A549 (cell line): ENCODE measurements around the gene FKBP2.

Experiments
- BHLHE40 ChIP-seq: IDR thresholded peaks from 2 replicates; pipeline ENCODE4 v1.6.1; 2012; ENCODE audit warnings: low read depth, low read length, inconsistent platforms
- CEBPB ChIP-seq, 2 experiments: fragments of >200 bp in 1 of 2; sonication (Bioruptor Twin) in 1 of 2; formaldehyde crosslinking in 1 of 2; IDR thresholded peaks; 2 replicates each; pipeline ENCODE4 v1.6.1; 2012 to 2016
- EP300 ChIP-seq, 2 experiments: fragments of >200 bp; sonication (Bioruptor Twin); formaldehyde crosslinking; IDR thresholded peaks; 2 replicates in 1 of 2; 3 replicates in 1 of 2; pipeline ENCODE4 v1.6.1; 2016 to 2017
- JUNB ChIP-seq: fragments of >200 bp; sonication (Bioruptor Twin); formaldehyde crosslinking; IDR thresholded peaks from 2 replicates; pipeline ENCODE4 v1.6.1; 2016
- MAZ ChIP-seq: fragments of 150-350 bp; IDR thresholded peaks from 2 replicates; pipeline ENCODE4 v1.6.1; 2014; ENCODE audit warnings: antibody characterized with exemption, low read depth, low read length, borderline replicate concordance
- NPAS2 ChIP-seq: fragments of 250-450 bp; sonication (Bioruptor Pico); IDR thresholded peaks from 2 replicates; pipeline ENCODE4 v1.8.0; 2022; ENCODE audit warnings: mild to moderate bottlenecking, moderate library complexity, borderline replicate concordance
- POLR2AphosphoS2 ChIP-seq: conservative IDR thresholded peaks from 2 replicates; pipeline ENCODE4 v1.6.1; 2012; ENCODE audit warnings: low read length, improper control_type of control experiment, inconsistent platforms
- RFX5 ChIP-seq: fragments of 450-650 bp; IDR thresholded peaks from 2 replicates; pipeline ENCODE4 v1.7.1; 2014; ENCODE audit warnings: antibody characterized with exemption, mild to moderate bottlenecking, moderate library complexity
- TF ChIP-seq, protein P1 (sequence below): fragments of >200 bp; sonication (Bioruptor Twin); formaldehyde crosslinking; IDR thresholded peaks from 3 replicates; pipeline ENCODE4 v1.5.1; 2016
- TF ChIP-seq, protein P2 (sequence below): fragments of 450-650 bp; IDR thresholded peaks from 2 replicates; pipeline ENCODE4 v1.6.1; 2014; ENCODE audit warnings: antibody characterized with exemption
- TF ChIP-seq, protein P3 (sequence below): IDR thresholded peaks from 2 replicates; pipeline ENCODE4 v1.6.1; 2012

DNA sequence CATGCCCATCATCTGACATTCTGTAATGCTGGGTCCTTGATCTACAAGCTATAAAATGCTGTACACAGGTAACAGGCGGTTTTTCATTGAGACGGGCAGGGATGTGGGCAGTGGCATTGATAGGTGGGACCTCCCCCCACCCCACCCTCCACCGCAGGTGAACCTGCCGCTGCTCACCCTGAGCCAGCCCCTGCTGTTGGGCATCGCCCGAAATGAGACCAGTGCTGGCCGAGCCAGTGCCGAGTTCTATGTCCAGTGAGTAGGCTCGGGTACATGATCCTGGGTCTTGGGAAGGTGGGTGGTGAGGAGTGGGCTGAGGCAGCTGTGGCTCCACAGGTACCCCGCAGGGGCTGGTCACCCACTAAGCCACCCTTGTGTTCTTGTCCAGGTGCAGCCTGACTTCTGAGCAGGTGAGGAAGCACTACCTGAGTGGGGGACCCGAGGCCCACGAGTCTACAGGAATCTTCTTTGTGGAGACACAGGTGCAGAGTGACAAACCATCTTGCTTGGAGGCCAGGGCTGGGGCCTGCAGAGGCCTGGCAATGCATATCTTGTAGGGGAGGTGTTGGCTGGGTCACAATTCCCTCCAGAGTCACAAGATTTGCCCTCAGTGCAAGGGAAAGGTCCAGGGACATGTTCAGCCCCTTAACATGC, 11.7 kb upstream of the FKBP2 start:
- no peak for TF ChIP-seq CEBPB (IDR thresholded peaks at IDR 0.05)
- TF ChIP-seq, protein P1, sequence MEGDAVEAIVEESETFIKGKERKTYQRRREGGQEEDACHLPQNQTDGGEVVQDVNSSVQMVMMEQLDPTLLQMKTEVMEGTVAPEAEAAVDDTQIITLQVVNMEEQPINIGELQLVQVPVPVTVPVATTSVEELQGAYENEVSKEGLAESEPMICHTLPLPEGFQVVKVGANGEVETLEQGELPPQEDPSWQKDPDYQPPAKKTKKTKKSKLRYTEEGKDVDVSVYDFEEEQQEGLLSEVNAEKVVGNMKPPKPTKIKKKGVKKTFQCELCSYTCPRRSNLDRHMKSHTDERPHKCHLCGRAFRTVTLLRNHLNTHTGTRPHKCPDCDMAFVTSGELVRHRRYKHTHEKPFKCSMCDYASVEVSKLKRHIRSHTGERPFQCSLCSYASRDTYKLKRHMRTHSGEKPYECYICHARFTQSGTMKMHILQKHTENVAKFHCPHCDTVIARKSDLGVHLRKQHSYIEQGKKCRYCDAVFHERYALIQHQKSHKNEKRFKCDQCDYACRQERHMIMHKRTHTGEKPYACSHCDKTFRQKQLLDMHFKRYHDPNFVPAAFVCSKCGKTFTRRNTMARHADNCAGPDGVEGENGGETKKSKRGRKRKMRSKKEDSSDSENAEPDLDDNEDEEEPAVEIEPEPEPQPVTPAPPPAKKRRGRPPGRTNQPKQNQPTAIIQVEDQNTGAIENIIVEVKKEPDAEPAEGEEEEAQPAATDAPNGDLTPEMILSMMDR = no peak
- TF ChIP-seq, protein P2, sequence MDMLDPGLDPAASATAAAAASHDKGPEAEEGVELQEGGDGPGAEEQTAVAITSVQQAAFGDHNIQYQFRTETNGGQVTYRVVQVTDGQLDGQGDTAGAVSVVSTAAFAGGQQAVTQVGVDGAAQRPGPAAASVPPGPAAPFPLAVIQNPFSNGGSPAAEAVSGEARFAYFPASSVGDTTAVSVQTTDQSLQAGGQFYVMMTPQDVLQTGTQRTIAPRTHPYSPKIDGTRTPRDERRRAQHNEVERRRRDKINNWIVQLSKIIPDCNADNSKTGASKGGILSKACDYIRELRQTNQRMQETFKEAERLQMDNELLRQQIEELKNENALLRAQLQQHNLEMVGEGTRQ = no peak
- no peak for TF ChIP-seq MAZ
- no peak for TF ChIP-seq JUNB
- TF ChIP-seq RFX5 = no peak
- TF ChIP-seq EP300 (IDR thresholded peaks at IDR 0.05) = no peak
- TF ChIP-seq POLR2AphosphoS2 = no peak
- TF ChIP-seq BHLHE40 = no peak
- TF ChIP-seq NPAS2 = no peak
- TF ChIP-seq, protein P3, sequence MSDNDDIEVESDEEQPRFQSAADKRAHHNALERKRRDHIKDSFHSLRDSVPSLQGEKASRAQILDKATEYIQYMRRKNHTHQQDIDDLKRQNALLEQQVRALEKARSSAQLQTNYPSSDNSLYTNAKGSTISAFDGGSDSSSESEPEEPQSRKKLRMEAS = no peak
